ENCODE results near the gene ZNHIT1.

DNA sequence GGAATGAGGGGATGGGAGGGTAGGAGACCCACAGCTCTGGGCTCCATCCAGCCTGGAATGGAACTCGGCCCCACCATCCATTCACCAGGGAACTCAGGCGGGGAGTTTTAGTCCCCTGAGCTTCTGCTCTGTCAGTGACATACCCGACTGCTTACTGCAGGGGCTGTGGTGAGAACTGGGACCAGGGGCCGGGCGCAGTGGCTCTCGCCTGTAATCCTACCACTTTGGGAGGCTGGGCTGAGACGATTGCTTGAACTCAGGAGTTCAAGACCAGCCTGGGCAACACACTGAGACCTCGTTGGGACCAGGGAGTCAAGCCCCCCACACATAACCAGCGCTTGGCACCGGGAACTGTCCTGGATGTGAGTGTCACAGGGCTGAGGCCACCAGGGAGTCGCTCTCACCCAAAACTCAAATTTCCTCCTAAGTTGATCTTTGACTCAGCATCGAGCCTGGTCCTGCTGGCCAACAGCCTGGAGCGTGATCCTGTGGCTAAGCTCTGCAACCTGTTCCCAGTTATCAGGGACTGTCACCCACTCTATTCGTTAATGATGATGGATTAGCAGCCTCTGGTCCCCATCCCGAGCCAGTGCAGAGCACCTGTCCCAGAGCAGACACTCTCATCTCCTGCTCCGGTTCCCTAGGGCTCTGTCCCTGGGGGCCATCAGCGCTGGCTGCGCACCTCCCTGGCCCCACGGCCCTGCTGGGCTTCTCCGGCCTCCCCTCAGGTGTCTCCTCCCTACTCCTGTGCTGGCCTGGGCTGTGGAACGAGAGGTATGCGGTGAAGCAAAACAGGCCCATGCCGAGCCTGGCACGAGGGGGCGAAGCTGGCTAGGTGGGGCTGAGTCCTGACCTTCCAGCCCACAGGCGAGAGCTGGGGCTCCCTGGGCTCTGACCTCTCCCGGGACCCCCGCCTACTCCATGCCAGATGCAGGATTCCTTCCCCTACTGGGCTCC lies 20.5 kb downstream of the ZNHIT1 start:
- TF ChIP-seq, protein P1, sequence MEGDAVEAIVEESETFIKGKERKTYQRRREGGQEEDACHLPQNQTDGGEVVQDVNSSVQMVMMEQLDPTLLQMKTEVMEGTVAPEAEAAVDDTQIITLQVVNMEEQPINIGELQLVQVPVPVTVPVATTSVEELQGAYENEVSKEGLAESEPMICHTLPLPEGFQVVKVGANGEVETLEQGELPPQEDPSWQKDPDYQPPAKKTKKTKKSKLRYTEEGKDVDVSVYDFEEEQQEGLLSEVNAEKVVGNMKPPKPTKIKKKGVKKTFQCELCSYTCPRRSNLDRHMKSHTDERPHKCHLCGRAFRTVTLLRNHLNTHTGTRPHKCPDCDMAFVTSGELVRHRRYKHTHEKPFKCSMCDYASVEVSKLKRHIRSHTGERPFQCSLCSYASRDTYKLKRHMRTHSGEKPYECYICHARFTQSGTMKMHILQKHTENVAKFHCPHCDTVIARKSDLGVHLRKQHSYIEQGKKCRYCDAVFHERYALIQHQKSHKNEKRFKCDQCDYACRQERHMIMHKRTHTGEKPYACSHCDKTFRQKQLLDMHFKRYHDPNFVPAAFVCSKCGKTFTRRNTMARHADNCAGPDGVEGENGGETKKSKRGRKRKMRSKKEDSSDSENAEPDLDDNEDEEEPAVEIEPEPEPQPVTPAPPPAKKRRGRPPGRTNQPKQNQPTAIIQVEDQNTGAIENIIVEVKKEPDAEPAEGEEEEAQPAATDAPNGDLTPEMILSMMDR (IDR thresholded peaks at IDR 0.05; ENCODE audit: control extremely low read depth in 1 of 3, insufficient read depth in 1 of 3, low read depth in 1 of 3, low read length in 3 of 3) = no peak
- no peak for TF ChIP-seq EZH2 (IDR thresholded peaks at IDR 0.05; ENCODE audit: low read depth, low read length, severe bottlenecking)
- no peak for TF ChIP-seq BRCA1 (IDR thresholded peaks at IDR 0.05; ENCODE audit: low read depth, low read length)
- TF ChIP-seq, protein P2, sequence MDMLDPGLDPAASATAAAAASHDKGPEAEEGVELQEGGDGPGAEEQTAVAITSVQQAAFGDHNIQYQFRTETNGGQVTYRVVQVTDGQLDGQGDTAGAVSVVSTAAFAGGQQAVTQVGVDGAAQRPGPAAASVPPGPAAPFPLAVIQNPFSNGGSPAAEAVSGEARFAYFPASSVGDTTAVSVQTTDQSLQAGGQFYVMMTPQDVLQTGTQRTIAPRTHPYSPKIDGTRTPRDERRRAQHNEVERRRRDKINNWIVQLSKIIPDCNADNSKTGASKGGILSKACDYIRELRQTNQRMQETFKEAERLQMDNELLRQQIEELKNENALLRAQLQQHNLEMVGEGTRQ (IDR thresholded peaks at IDR 0.05; ENCODE audit: low read length) = no peak
- no peak for TF ChIP-seq JUND (IDR thresholded peaks at IDR 0.05; ENCODE audit: low read length)
- TF ChIP-seq POLR2A (IDR thresholded peaks at IDR 0.05; ENCODE audit: control extremely low read depth in 1 of 2, low read depth in 2 of 2, low read length in 2 of 2) = no peak
- TF ChIP-seq SUZ12 (IDR thresholded peaks at IDR 0.05; ENCODE audit: low read length) = no peak
- no peak for TF ChIP-seq EP300 (IDR thresholded peaks at IDR 0.05; ENCODE audit: borderline replicate concordance in 1 of 2, low read depth in 2 of 2, low read length in 2 of 2)
